Measurements from ENCODE around the gene AK3.
"Not testable (repeated sequence)": the region's sequence is repeated elsewhere in the genome, so short reads cannot be mapped to it uniquely, and the experiment has no call there.

The AK3 gene

DNA sequence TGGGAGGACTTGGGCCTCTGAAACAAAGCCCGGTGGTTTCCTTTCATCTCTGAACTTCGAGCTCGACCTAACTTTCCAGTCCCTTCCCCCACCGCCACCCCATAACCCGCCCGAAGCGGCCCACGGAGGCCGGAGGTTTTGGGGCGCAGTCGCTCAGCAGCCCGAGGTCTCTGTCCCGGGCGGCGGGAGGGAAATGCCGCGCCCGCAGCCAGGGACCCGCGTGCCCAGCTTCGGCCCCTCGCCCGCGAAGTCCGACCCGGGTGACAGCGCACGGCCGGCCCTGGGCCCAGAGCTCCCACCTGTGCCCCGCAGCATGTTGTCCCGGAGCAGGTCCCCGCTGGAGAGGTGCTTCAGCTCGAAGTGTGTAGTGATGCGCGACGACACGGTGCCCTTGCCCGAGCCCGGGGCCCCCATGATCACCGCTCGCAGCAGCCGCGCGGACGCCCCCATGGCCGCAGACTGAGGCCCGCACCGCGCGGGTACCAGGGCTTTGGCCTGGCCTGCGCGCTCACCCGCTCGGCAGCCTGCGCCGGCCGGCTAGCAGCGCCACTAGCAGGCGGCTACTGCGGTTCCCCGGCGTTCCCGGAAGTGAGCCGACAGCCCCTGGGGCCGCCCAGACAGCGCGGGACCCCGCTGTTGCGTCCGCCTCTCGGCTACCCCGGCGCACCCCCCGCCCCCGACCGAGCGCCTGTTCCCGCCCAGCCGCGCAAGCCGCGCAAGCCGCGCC, at the start of gene AK3:
Gene AK3 (minus strand): TSS at position 565 of the 727 bp plus-strand sequence. CDS start 115 bp downstream, at position 450.
- H3K27ac ChIP-seq (ENCODE audit: poor library complexity, severe bottlenecking) = peak within 1 kb of the TSS; percentile 73
- TF ChIP-seq, protein P1, sequence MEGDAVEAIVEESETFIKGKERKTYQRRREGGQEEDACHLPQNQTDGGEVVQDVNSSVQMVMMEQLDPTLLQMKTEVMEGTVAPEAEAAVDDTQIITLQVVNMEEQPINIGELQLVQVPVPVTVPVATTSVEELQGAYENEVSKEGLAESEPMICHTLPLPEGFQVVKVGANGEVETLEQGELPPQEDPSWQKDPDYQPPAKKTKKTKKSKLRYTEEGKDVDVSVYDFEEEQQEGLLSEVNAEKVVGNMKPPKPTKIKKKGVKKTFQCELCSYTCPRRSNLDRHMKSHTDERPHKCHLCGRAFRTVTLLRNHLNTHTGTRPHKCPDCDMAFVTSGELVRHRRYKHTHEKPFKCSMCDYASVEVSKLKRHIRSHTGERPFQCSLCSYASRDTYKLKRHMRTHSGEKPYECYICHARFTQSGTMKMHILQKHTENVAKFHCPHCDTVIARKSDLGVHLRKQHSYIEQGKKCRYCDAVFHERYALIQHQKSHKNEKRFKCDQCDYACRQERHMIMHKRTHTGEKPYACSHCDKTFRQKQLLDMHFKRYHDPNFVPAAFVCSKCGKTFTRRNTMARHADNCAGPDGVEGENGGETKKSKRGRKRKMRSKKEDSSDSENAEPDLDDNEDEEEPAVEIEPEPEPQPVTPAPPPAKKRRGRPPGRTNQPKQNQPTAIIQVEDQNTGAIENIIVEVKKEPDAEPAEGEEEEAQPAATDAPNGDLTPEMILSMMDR (IDR thresholded peaks at IDR 0.05; ENCODE audit: poor library complexity, severe bottlenecking) = peak; percentile 18
- no peaks in the 10 kb centered on the region for H3K36me3 ChIP-seq (ENCODE audit: low read depth)
- peak; percentile 89 for DNase-seq (ENCODE audit: low spot score)
- H3K9me3 ChIP-seq (ENCODE audit: severe bottlenecking) = no peaks in the 10 kb centered on the region
- peak; percentile 87 for ATAC-seq (ENCODE audit: low read depth)
- no peaks in the 10 kb centered on the region for H3K27me3 ChIP-seq (ENCODE audit: insufficient read depth, poor library complexity, severe bottlenecking)
- H3K4me3 ChIP-seq (ENCODE audit: severe bottlenecking) = peak within 1 kb of the TSS; percentile 62
- peaks cover 24% of the 10 kb centered on the region for H3K4me1 ChIP-seq (ENCODE audit: insufficient read depth, poor library complexity, severe bottlenecking)

DNA sequence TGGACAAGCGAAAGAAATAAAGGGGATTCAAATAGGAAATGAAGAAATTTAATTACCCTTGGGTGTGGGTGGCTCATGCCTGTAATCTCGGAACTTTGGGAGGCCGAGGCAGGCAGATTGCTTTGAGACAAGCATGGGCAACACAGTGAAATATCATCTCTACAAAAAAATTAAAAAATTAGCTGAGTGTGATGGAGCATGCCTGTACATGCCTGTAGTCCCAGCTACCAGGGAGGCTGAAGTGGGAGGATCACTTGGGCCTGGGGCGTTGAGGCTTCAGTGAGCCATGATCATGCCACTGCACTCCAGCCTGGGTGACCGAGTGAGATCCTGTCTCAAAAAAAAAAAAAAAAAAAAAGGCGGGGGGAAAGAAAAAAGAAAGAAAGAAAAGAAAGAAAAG, 47.7 kb upstream of the AK3 start:
- TF ChIP-seq, protein P1 (IDR thresholded peaks at IDR 0.05; ENCODE audit: poor library complexity, severe bottlenecking) = no peak
- no peak for DNase-seq (ENCODE audit: low spot score)

DNA sequence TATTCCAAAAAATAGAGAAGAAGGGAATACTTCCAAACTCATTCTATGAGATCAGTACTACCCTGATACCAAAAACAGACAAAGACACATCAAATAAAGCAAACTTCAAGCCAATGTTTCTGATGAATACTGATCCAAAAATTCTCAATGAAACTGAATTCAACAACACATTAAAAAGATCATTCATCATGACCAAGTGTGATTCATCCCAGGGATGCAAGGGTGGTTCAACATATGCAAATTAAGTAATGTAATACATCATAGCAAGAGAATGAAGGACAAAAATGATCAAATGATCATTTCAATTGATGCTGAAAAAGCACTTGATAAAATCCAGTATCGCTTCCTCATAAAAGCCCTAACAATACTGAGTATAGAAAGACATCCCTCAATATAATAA, 46.9 kb upstream of the AK3 start:
- Histone ChIP-seq H3K36me3 (ENCODE audit: low read depth) (no peaks in the 10 kb centered on the region), H3K9me3 (ENCODE audit: severe bottlenecking) (no peaks in the 10 kb centered on the region), H3K4me3 (ENCODE audit: severe bottlenecking) (no peak overlapping the region), H3K27me3 (ENCODE audit: insufficient read depth, poor library complexity, severe bottlenecking) (no peaks in the 10 kb centered on the region), H3K27ac (ENCODE audit: poor library complexity, severe bottlenecking) (no peak overlapping the region), H3K4me1 (ENCODE audit: insufficient read depth, poor library complexity, severe bottlenecking) (peaks cover 17% of the 10 kb centered on the region)
- DNase-seq (ENCODE audit: low spot score) (no peak), ATAC-seq (ENCODE audit: low read depth) (no peak)
- TF ChIP-seq, protein P1 (IDR thresholded peaks at IDR 0.05; ENCODE audit: poor library complexity, severe bottlenecking) = no peak

More for the DNA sequence above, 47.7 kb upstream of the AK3 start:
- H3K4me1 ChIP-seq (ENCODE audit: insufficient read depth, poor library complexity, severe bottlenecking) = peaks cover 11% of the 10 kb centered on the region
- H3K4me3 ChIP-seq (ENCODE audit: severe bottlenecking) = no peak overlapping the region
- ATAC-seq (ENCODE audit: low read depth) = no peak
- H3K27ac ChIP-seq (ENCODE audit: poor library complexity, severe bottlenecking) = peak overlapping the region; percentile 22
- H3K36me3 ChIP-seq (ENCODE audit: low read depth) = no peaks in the 10 kb centered on the region
- H3K27me3 ChIP-seq (ENCODE audit: insufficient read depth, poor library complexity, severe bottlenecking) = no peaks in the 10 kb centered on the region
- H3K9me3 ChIP-seq (ENCODE audit: severe bottlenecking) = no peaks in the 10 kb centered on the region

DNA sequence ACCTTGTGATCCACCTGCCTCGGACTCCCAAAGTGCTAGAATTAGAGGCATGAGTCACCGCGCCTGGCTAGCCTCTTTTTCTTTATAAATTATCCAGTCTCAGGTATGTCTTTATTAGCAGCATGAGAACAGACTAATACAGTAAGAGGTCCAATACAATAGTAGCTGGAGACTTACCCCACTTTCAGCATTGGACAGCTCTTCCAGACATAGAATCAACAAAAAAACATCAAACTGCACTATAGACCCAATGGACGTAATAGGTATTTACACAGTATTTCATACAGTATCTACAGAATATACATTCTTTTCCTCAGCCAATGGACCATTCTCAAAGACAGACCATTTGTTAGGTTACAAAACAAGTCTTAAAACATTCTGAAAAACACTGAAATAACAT, 45.6 kb upstream of the AK3 start:
- Histone ChIP-seq H3K9me3 (ENCODE audit: severe bottlenecking) (no peaks in the 10 kb centered on the region), H3K27me3 (ENCODE audit: insufficient read depth, poor library complexity, severe bottlenecking) (no peaks in the 10 kb centered on the region), H3K27ac (ENCODE audit: poor library complexity, severe bottlenecking) (no peak overlapping the region), H3K4me3 (ENCODE audit: severe bottlenecking) (no peak overlapping the region), H3K36me3 (ENCODE audit: low read depth) (no peaks in the 10 kb centered on the region), H3K4me1 (ENCODE audit: insufficient read depth, poor library complexity, severe bottlenecking) (peaks cover 18% of the 10 kb centered on the region)
- no peak for ATAC-seq (ENCODE audit: low read depth)
- no peak for DNase-seq (ENCODE audit: low spot score)
- TF ChIP-seq, protein P1 (IDR thresholded peaks at IDR 0.05; ENCODE audit: poor library complexity, severe bottlenecking) = no peak

DNA sequence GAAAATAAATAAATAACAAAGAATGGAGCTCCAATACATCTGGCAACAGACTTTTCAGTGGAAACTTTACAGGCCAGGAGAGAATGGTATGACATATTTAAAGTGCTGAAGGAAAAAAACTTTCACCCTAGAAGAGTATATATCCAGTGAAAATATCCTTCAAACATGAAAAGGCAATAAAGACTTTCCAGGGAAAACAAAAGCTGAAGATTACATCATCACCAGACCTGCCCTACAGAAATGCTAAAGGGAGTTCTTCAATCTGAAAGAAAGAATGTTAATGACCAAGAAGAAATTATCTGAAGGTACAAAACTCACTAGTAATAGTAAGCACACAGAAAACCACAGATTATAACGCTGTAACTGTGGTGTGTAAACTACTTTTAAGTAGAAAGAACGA, 43.4 kb upstream of the AK3 start:
- Histone ChIP-seq H3K27me3 (ENCODE audit: insufficient read depth, poor library complexity, severe bottlenecking) (no peaks in the 10 kb centered on the region), H3K9me3 (ENCODE audit: severe bottlenecking) (no peaks in the 10 kb centered on the region)

DNA sequence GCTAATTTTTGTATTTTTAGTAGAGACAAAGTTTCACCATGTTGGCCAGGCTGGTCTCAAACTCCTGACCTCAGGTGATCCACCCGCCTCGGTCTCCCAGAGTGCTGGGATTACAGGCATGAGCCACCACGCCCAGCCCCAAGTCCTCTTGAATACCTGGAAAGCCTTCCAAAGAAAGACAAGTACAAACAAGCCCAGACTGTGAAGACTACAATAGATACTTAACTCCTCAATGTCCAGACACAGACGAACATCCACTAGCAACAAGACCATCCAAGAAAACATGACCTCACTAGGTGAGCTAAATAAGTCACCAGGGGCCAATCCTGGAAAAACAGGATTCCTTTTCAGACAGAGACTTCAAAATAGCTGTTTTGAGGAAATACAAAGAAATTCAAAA, 42.2 kb upstream of the AK3 start:
- H3K27me3 ChIP-seq (ENCODE audit: insufficient read depth, poor library complexity, severe bottlenecking); DNase-seq (ENCODE audit: low spot score); H3K4me3 ChIP-seq (ENCODE audit: severe bottlenecking); H3K27ac ChIP-seq (ENCODE audit: poor library complexity, severe bottlenecking); H3K9me3 ChIP-seq (ENCODE audit: severe bottlenecking); H3K36me3 ChIP-seq (ENCODE audit: low read depth); H3K4me1 ChIP-seq (ENCODE audit: insufficient read depth, poor library complexity, severe bottlenecking): not testable (repeated sequence)
- peak; percentile 84 for ATAC-seq (ENCODE audit: low read depth)

More for the DNA sequence above, 43.4 kb upstream of the AK3 start:
- DNase-seq (ENCODE audit: low spot score) (no peak), ATAC-seq (ENCODE audit: low read depth) (no peak)
- TF ChIP-seq, protein P1 (IDR thresholded peaks at IDR 0.05; ENCODE audit: poor library complexity, severe bottlenecking) = no peak
- no peaks in the 10 kb centered on the region for H3K36me3 ChIP-seq (ENCODE audit: low read depth)
- peaks cover 14% of the 10 kb centered on the region for H3K4me1 ChIP-seq (ENCODE audit: insufficient read depth, poor library complexity, severe bottlenecking)
- no peak overlapping the region for H3K27ac ChIP-seq (ENCODE audit: poor library complexity, severe bottlenecking)
- no peak overlapping the region for H3K4me3 ChIP-seq (ENCODE audit: severe bottlenecking)

All from RWPE2 (cell line).